Stimulated activated effector memory CD8-positive, alpha-beta T cell treated with anti-CD3 and anti-CD28 coated beads, Interleukin-12 subunit alpha, Interleukin-12 subunit beta, amount 100 ng/mL, for 72 hours (primary cell): ENCODE results near the gene TST.

ENCODE experiments used
- ATAC-seq: fragments of 150-1000 bp; cut with Tn5 transposase; 2 replicates; pipeline ENCODE4 v1.10.0; 2021
- DNase-seq, 2 donors: peaks; one replicate each; pipeline ENCODE4 v3.0.0; 2021 to 2022; ENCODE audit warnings: low spot score in 2 of 2
- H3K27ac Mint-ChIP-seq: one replicate; pipeline ENCODE4 v1.8.0; 2022; ENCODE audit warnings: mild to moderate bottlenecking, mixed read lengths
- H3K36me3 Mint-ChIP-seq: one replicate; pipeline ENCODE4 v1.8.0; 2022; ENCODE audit warnings: mild to moderate bottlenecking, mixed read lengths
- H3K4me1 Mint-ChIP-seq: one replicate; pipeline ENCODE4 v1.8.0; 2022; ENCODE audit warnings: mixed read lengths
- H3K4me3 Mint-ChIP-seq: one replicate; pipeline ENCODE4 v1.8.0; 2022; ENCODE audit warnings: mild to moderate bottlenecking, mixed read lengths
- H3K9me3 Mint-ChIP-seq: one replicate; pipeline ENCODE4 v1.8.0; 2022; ENCODE audit warnings: mixed read lengths

Gene TST

DNA sequence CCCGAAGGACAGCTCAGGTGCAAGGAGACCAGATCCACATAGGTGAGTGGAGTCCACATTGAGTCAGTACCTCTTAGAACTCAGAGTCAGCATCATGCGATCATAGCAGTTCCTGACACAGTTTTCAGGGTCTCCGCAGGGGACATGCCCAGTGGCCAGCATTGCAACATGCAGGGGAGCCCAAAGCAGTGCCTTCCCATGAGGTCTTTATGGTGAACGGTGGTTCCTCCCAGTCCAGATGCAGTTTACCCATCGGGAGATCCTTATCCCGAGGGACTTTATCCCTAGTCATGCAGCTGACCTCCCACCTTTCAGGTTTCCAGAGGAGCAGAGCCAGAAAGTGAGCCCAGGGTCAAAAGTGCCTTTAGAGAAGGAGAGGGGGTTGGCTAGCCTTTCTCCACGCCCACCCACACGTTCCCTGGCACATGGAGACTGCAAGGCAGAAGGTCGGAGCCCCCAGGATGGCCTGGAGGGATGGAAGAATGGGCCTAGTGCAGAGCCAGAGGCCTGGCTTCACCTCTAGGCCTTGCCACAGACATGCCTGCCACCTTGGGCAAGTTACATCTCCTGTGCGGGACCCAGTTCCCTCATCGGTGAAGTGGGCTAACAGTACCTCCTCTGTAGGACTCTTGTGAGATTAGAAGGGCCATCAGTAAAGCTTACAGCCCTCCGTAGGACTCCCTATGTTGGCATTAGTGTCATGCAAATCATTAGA is 38.7 kb upstream of the TST start:
- ATAC-seq = no peak
- H3K27ac Mint-ChIP-seq = peak overlapping the region; percentile 17
- peaks cover 86% of the 10 kb centered on the region for H3K36me3 Mint-ChIP-seq
- H3K4me1 Mint-ChIP-seq = peaks cover 45% of the 10 kb centered on the region
- H3K9me3 Mint-ChIP-seq = no peaks in the 10 kb centered on the region
- no peak overlapping the region for H3K4me3 Mint-ChIP-seq
- DNase-seq = no peak

DNA sequence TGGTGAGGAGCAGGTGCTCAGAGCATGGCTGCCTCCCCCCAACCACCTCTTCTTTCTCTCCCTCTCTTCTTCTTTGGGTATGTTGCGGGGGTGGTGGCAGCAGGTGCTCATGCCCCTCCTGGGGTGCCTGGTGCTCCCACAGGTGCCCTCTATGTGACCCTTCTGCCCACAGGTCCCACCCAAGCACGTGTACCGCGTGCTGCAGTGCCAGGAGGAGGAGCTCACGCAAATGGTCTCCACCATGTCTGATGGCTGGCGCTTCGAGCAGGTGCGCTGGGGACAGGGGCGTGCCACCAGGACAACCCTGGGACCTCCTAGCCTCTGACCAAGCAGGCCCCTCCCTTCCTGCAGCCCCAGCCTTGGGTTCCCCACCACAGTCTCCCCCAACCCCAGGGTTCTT is 38.0 kb upstream of the TST start:
- H3K4me3 Mint-ChIP-seq = no peak overlapping the region
- no peaks in the 10 kb centered on the region for H3K9me3 Mint-ChIP-seq
- peaks cover 79% of the 10 kb centered on the region for H3K36me3 Mint-ChIP-seq
- no peak overlapping the region for H3K27ac Mint-ChIP-seq
- DNase-seq (no peak), ATAC-seq (no peak)
- peaks cover 47% of the 10 kb centered on the region for H3K4me1 Mint-ChIP-seq

DNA sequence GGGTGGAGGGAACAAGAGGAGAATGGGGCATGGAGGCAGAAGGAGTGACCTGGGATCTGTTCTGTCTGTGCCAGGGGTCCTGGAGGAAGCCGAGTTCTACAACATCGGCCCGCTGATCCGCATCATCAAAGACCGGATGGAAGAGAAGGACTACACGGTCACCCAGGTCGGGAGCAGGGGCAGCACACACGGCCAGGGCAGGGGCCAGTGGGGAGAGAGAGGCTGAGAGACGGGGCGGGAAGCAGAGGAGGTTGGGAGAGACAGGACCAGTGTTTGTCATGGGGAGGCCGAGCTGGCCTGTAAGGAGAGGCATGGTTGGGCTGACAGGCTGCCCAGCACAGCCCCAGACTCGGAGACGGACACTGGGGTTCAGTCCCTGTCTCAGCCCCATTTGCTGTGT is 37.0 kb upstream of the TST start:
- Mint-ChIP-seq H3K36me3 (peaks cover 69% of the 10 kb centered on the region), H3K4me1 (peaks cover 44% of the 10 kb centered on the region), H3K27ac (peak overlapping the region; percentile 58), H3K9me3 (no peaks in the 10 kb centered on the region), H3K4me3 (no peak overlapping the region)
- DNase-seq = no peak
- no peak for ATAC-seq

GRCh38 chr22:37054600-37055365 is 35.5 kb upstream of the TST start:
- no peak overlapping the region for H3K4me3 Mint-ChIP-seq
- peaks cover 55% of the 10 kb centered on the region for H3K36me3 Mint-ChIP-seq
- no peak for DNase-seq

GRCh38 chr22:37054056-37054395 is 34.8 kb upstream of the TST start:
- DNase-seq = no peak
- Mint-ChIP-seq H3K9me3 (no peaks in the 10 kb centered on the region), H3K4me3 (peak overlapping the region; percentile 77), H3K4me1 (peaks cover 28% of the 10 kb centered on the region), H3K36me3 (peaks cover 47% of the 10 kb centered on the region), H3K27ac (no peak overlapping the region)
- ATAC-seq = no peak

More at GRCh38 chr22:37054600-37055365, 35.5 kb upstream of the TST start:
- Mint-ChIP-seq H3K27ac (no peak overlapping the region), H3K4me1 (peaks cover 30% of the 10 kb centered on the region), H3K9me3 (no peaks in the 10 kb centered on the region)
- ATAC-seq = no peak

GRCh38 chr22:37053310-37054055 is 34.2 kb upstream of the TST start:
- no peaks in the 10 kb centered on the region for H3K9me3 Mint-ChIP-seq
- H3K36me3 Mint-ChIP-seq = peaks cover 42% of the 10 kb centered on the region
- H3K27ac Mint-ChIP-seq = peak overlapping the region; percentile 63
- ATAC-seq (no peak), DNase-seq (no peak)
- peaks cover 28% of the 10 kb centered on the region for H3K4me1 Mint-ChIP-seq
- H3K4me3 Mint-ChIP-seq = peak overlapping the region; percentile 77

DNA sequence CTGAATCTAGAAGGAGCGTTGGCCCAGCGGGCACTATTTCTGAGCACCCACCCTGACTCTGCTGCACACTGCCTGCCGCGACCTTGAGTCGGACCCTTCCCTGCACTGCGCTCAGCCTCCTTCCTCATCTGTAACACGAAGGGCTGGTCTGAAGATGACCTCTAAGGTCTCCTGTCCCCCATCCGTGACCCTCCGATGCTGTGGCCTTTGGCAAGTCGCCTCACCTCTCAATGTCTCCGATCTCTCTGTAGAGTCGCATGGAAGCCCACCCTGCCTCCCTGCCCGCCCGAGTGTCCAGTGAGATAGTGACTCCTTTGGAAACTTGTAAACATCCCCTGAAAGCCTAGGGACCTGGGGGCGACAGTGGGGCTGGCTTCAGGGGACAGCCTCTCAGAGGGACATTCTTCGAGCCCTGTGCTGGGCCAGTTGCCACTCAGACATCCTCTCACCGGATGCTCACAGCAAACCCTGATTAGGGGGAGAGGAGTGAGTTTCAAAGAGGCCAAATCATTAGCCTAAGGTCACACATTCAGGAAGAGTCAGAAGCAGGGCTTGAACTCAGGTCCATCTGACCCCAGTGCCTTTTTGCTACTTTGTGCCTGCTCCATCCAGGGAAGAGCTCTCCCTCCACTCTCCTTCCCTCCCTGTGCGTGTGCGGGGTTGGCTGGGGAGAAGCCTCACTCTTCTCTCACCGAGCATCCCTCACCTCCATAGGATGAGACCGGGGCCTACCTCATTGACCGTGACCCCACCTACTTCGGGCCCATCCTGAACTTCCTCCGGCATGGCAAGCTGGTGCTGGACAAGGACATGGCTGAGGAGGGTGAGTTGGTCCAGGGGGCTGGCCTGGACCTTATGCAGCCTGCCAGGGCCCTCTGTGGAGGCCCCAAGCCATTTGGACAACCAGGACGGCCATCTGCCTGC is 33.4 kb upstream of the TST start:
- peaks cover 33% of the 10 kb centered on the region for H3K36me3 Mint-ChIP-seq
- no peaks in the 10 kb centered on the region for H3K9me3 Mint-ChIP-seq
- peak overlapping the region; percentile 71 for H3K27ac Mint-ChIP-seq
- DNase-seq = no peak
- ATAC-seq = no peak
- H3K4me3 Mint-ChIP-seq = peak overlapping the region; percentile 77
- H3K4me1 Mint-ChIP-seq = peaks cover 28% of the 10 kb centered on the region

DNA sequence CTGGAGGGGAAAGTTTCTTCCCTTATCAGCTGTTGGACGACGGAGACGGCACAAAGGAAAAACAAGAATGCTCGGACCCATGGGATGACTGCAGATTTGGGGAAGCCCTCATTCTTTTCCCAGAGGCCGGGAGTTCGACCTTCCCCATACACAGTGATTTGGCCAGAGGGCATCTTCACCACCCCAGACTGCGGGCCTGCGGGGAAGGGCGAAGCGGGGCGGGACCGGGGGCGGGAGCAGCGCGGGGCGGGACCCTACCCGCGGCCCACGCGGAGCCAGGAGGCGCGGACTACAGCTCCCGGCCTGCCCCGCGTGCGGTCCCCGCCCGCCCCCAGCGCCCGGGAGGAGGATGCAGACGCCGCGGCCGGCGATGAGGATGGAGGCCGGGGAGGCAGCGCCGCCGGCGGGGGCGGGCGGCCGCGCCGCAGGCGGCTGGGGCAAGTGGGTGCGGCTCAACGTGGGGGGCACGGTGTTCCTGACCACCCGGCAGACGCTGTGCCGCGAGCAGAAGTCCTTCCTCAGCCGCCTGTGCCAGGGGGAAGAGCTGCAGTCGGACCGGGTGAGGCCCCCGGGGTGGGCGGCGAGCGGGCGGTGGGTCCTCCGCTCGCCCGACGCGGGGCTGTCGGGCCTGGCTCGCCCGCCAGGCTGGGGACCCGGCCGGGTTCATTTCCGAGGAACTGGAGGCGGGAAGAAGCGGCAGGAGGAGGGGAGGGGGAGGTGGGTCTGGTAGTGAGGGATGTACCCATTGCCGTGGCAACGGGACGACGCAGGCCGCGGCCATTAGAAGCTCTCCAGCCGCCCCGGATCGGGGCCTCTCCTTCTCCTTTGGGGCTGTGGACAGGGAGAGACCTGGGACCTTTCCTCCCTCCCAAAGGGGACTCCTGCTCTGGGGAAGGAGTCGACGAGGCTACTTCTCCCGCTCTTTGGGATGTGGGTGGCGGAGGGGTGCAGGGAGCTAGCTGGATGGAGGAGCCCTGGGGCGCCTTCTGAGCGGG is 32.4 kb upstream of the TST start, which contains the start of gene KCTD17:
KCTD17 (plus strand) TSS at position 352 of the 995 bp plus-strand sequence; CDS start at position 371, 19 bp downstream.
- ATAC-seq (peak; percentile 99), DNase-seq (peak; percentile 74 to 84)
- peak within 1 kb of the TSS; percentile 77 for H3K4me3 Mint-ChIP-seq
- peak within 1 kb of the TSS; percentile 71 for H3K27ac Mint-ChIP-seq
- peaks cover 22% of the 10 kb centered on the region for H3K4me1 Mint-ChIP-seq
- H3K36me3 Mint-ChIP-seq = peaks cover 24% of the 10 kb centered on the region
- no peaks in the 10 kb centered on the region for H3K9me3 Mint-ChIP-seq

- DNase-seq (no peak), ATAC-seq (no peak)
- Mint-ChIP-seq H3K27ac (no peak overlapping the region), H3K9me3 (no peaks in the 10 kb centered on the region), H3K36me3 (peaks cover 16% of the 10 kb centered on the region), H3K4me1 (peaks cover 22% of the 10 kb centered on the region), H3K4me3 (peak overlapping the region; percentile 77)
Observed at GRCh38 chr22:37050913-37051312, 31.7 kb upstream of the TST start.

DNA sequence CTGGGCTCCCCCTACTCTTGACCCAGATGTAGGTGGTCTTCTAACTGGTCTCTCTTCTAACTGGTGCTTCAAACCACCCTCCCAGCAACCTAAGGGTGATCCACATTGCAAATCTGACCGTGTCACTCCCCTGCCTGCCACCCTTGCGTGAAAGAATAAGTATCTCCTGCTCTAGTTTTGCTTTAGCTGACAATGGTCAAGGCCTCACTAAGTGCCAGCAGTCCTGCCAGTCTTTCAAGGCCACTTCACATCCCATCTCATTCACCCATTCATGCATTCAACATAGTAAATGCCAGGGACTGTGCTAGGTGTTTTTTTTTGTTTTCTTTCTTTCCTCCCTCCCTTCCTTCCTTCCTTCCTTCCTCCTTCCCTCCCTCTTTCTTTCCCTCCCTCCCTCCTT is 30.0 kb upstream of the TST start:
- Mint-ChIP-seq H3K4me3 (no peak overlapping the region), H3K9me3 (no peaks in the 10 kb centered on the region), H3K27ac (no peak overlapping the region), H3K4me1 (peaks cover 32% of the 10 kb centered on the region), H3K36me3 (peaks cover 5% of the 10 kb centered on the region)
- ATAC-seq = no peak
- DNase-seq = no peak

GRCh38 chr22:37048133-37048532 is 28.9 kb upstream of the TST start:
- Mint-ChIP-seq H3K36me3 (no peaks in the 10 kb centered on the region), H3K27ac (no peak overlapping the region), H3K9me3 (no peaks in the 10 kb centered on the region), H3K4me3 (no peak overlapping the region), H3K4me1 (peaks cover 22% of the 10 kb centered on the region)
- ATAC-seq (no peak), DNase-seq (no peak)

DNA sequence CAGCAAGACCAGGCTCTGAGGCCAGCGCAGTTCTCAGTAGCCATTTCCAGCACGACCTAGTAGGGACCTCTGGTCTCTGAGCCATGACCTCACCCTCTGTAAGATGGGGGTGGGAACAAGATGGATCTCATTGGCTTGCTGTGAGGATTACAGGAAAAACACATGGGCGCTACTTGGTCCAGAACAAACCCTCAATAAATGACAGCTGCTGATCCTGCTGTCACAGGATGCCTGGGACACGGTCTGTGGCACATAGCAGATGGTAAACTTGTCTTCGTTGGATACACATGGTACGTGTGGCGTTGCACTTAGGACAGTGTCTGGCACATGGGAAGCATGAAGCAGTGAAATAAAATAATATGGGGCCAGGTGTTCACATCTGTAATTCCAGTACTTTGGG is 27.8 kb upstream of the TST start:
- H3K4me1 Mint-ChIP-seq = peaks cover 11% of the 10 kb centered on the region
- no peak for DNase-seq
- H3K36me3 Mint-ChIP-seq = no peaks in the 10 kb centered on the region
- H3K27ac Mint-ChIP-seq = no peak overlapping the region
- no peak for ATAC-seq
- H3K9me3 Mint-ChIP-seq = no peaks in the 10 kb centered on the region
- no peak overlapping the region for H3K4me3 Mint-ChIP-seq

- Mint-ChIP-seq H3K4me1 (peaks cover 10% of the 10 kb centered on the region), H3K9me3 (no peaks in the 10 kb centered on the region), H3K27ac (no peak overlapping the region), H3K4me3 (no peak overlapping the region), H3K36me3 (no peaks in the 10 kb centered on the region)
- DNase-seq (no peak), ATAC-seq (no peak)
Observed at GRCh38 chr22:37046589-37046988, 27.3 kb upstream of the TST start.

DNA sequence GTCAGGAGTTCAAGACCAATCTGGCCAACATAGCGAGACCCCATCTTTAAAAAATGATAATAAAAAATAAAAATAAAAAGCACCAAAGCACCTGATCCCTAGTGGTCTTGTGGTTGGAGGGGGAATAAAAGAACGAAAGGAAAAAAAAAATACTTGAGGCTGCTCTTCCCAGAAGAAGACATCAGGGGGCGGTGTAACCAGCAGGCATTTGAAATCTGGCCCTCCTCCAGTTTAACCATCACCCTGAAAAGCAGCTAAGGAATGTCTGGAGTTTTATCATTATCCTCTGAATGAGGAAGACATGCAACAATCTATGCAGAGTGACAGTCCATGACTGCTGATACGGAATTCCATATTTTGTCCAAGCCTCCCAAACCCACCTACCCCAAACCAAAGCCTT is 26.7 kb upstream of the TST start:
- H3K4me1 Mint-ChIP-seq = peaks cover 11% of the 10 kb centered on the region
- H3K4me3 Mint-ChIP-seq = no peak overlapping the region
- H3K9me3 Mint-ChIP-seq = no peaks in the 10 kb centered on the region
- H3K36me3 Mint-ChIP-seq = no peaks in the 10 kb centered on the region
- ATAC-seq (no peak), DNase-seq (no peak)
- no peak overlapping the region for H3K27ac Mint-ChIP-seq
